8988T (cell line): ENCODE data around the gene PRM2.

Experiments used
- DNase-seq: peaks from one replicate; pipeline ENCODE4 v3.0.0; 2011

PRM2 gene

DNA sequence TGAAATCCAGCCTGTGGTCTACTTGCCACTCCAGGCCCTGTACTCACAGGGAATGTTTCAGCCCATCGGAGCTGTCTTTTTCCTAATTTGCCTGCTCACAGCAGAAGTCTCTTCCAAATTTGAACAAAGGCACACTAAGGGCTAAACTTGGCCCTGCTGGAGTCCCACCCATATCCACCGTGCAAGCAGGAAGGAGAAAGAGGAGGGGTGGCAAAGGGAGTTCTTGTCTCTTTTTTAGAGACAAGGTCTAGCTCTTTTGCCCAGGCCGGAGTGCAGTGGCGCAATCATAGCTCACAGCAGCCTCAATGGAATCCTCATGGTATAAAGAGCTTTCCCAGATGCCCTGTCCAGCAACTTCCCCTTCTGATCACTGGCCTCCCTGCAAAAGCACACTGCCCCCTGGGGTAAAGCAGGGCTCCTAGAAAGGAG, 7.6 kb upstream of the PRM2 start:
- no peak for DNase-seq

DNA sequence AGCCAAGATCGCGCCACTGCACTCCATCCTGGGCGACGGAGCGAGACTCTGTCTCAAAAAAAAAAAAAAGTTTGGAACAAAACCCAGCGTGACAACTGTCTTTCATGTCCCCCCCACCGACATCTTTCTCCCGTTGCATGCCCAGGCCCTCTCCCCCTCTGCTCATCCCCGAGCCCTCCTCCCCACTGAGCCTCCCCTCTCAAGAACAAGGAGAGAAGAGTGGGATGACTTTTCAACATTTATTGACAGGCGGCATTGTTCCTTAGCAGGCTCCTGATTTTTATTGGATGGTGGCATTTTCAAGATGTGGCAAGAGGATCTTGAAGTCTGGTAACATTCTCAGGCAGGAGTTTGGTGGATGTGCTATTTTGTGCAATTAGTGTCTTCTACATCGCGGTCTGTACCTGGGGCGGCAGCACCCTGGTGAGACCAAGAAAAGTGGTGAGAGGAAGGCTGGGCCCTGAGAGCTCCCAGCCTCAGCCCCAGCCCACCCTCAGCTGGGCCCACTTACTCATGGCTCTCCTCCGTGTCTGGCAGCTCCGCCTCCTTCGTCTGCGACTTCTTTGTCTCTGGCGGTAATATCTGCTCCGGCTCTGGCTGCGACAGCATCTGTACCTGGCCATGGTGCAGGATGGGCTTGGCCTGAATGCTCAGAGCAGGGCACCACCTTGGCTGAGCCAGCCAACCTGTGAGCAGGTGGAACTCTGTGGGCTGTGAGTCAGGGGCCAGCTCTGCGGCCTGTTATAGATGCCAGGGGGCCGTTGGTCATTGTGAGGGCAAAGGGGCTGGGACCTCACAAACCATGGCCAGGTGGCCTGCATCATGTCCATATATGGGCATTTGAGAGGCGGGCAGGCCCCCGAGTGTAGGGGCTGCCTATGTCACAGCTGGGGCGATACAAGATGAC, 4.6 kb upstream of the PRM2 start, which contains the start of gene PRM1:
TSS of gene PRM1 (minus strand) at position 715 of the 907 bp plus-strand sequence. CDS start at position 623, 92 bp downstream.
- no peak for DNase-seq

DNA sequence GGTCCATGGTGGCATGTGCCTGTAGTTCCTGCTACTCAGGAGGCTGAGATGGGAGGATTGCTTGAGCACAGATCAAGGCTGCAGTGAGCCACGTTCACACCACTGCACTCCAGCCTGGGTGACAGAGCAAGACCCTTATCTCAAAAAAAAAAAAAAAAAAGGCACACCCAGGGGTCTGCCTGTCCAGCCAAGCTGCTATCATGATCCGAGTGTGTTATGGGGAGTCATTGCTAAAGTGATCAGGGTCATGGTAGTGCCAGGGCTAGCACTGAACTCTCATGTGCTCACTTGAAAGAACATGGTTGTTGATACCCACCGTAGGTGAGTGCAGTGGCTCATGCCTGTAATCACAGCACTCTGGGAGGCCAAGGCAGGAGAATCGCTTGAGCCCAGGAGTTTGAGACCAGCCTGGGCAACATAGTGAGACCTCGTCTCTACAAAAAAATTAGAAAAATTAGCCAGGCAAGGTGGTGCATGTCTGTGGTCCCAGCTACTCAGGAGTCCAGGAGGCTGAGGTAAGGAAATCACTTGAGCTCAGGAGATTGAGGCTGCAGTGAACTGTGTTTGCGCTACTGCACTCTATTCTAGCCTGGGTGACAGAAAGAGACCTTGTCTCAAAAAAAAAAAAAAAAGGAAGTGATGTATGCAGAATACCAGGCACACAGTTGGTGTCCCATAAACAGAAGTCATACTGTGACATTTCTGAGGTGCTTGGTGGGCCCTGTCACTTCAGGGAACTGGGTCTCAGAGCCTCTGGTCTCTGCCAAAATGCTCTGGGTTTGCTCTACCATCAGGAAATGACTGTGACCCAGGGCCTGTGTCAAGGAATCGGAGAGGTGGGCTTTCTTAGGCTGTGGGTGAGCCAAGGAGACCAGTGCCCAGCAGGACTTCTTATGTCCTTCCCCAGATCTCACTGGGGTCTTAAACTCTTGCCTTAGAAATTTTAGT, 2.7 kb upstream of the PRM2 start:
- DNase-seq, result no peak

DNA sequence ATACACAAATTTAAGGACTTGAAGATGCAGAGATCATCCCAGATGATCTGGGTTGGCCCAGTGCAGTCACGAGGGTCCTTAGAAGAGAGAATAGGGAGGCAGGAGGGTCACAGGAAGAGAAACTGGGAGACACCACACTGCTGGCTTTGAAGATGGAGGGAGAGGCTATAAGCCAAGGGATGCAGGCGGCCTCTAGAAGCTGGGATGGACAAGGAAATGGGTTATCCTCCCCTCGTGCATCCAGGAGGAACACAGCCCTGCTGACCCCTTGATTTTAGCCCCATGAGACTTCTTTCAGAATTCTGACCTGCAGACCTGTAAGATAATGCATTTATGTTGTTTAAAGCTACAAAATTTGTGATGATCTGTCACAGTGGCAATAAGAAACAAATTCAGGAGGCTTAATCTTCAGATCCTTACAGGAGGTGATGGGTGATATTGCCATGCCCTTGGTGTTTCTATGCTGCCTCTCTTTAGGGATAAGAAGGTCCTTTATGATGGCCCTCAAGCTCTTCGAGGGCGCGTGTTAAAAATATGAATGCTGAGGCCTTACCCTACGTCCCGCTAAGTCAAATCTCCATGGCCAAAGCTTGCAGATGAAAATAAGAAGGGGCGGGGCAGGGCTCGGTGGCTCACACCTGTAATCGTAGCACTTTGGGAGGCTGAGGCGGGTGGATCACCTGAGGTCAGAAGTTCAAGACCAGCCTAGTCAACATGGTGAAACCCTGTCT, 1.5 kb upstream of the PRM2 start:
- DNase-seq, result no peak

GRCh38 chr16:11276896-11277593, 765 bp upstream of the PRM2 start:
- DNase-seq, result no peak

DNA sequence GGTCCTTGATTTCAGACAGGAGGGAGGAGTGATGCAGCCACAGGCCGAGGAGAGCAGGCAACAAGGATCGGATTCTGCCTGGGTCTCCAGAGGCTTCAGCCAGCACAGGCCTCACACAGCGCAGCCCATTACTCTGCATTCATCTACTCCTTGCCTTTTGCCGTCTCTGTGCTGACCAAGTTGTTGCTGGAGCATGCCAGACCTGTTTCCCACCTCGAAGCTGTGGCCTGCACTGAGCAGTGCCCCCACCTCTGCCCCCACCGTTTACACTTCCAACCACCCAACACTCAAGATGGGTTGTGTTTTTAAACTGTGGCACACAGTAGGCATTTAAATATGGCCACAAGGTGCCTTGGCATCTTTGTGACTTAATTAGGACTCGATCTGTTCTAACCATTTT, 1.3 kb downstream of the PRM2 start:
- DNase-seq, result no peak

- DNase-seq, result no peak
These were observed 2.5 kb downstream of the PRM2 start for GRCh38 chr16:11273721-11274324.

GRCh38 chr16:11272921-11273720, 3.2 kb downstream of the PRM2 start, which contains the start of gene PRM3:
Gene PRM3, minus strand, starts transcription at chr16:11273629. Its CDS starts 34 bp downstream, at chr16:11273595.
- no peak for DNase-seq

DNA sequence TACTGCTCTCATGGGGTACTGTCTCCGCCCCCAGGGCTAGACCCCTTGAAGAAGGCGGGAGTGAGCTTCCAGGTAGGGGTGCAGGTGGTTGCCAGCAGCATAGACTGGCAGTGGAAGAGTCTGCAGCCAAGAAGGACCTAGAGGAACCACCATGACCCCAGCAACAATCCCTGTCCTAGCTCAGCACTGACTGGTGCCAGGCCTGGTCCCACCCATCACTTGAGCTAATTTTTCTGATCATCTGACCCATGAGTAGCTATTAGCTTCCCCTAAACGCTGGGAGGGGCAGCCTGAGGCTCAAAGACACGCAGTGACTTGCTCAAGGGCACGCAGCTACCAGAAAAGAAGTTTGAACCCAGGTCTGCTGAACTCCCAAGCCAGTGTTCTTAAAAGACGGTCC, 3.8 kb downstream of the PRM2 start:
- DNase-seq, result no peak

DNA sequence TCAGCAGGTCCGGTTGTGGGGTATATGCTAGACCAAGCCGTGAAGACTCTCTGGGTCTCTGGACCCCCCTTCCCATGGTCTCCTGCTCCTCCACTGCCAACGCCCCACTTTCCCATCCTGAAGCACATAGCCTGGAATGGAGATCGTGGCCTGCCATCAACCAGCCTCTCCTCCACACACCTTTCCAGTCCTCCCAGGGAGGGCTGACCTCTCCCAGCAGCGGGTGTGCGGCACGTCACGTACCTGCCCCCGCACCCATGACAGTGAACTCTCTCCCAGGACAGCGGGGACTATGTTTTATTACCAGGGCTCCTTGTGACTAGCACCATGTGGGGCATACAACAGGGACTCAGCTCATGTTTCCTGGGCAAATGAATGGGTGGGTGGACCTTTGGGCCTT, 4.7 kb downstream of the PRM2 start:
- DNase-seq, result no peak

DNA sequence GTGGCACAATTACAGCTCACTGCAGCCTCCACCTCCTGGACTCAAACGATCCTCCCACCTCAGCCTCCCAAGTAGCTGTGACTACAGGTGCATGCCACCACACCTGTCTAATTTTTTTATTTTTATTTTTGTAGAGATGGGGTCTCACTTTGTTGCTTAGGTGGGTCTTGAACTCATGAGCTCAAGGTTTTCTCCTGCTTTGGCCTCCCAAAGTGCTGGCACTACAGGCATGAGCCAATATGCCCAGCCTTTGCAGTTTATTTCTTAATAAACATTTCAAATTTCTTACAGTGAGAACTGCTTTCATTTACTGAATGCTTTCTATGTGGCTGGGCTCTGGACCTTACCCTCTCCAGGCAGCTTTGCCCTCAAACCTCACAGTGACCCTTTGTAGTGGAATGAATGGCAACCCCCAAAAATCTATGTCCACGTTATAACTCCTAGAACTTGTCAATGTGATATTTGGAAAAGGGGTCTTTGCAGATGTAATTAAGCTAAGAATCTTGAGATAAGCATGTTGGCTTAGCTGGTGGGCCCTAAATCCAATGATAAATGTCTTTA, 5.6 kb downstream of the PRM2 start:
- DNase-seq, result no peak

DNA sequence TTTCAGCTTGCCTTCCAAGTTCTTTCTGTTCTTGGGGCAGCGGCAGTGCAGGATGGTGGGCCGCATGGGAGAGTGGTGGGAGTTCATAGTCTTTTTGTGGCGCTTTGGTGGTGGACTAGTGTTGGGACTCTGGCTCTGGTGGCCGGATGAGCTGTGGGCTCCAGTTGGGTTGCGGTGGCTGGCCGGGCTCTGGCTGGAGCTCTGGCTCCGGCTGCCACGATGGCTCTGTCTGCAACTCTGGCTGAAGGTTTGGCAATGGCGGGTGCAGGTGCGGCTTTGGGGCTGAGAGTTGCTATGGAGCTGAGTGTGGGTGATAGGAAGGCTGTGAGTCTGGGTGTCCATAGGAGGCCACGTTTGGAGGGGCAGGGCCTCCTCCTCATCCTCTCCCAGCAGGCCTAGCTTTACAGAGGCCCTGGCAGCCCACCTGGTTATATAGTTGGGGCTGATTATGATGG, 7.3 kb downstream of the PRM2 start, which contains the start of gene TNP2:
TSS of gene TNP2 (minus strand) at position 405 of the 455 bp plus-strand sequence. CDS start at position 342, 63 bp downstream.
- no peak for DNase-seq

GRCh38 chr16:11265124-11265523, 11.2 kb downstream of the PRM2 start:
- no peak for DNase-seq

DNA sequence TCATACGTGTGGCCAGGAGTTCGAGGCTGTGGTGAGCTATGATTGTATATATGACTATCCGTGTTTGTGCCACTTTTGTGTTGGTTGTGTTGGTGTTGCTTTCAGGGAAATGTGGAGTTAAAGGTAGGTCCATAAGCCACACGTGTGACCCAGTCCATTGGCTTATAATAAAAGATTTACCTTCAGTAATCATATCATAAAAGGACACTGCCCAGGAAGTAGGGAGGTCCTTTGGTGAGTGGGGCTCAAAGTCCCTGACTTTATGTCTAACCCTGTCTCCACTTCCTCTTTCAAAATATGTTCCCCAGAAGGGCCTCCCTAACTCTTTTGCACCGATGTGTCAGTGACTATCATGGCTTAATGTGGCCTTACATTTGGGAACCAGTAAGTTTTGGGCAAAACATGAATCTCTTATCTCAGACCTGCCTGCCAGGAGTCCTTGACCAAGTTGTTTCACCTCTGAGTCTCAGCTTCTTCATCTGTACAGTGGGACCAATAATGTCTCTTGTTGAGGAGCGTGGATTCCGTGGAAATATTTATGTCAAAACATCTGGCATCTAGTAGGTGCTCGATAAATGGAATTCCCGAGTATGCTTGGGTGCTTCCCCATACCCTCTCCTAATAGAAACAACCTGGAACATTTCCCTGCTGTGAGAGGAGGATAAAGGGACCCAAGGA, 12.0 kb downstream of the PRM2 start:
- no peak for DNase-seq

- no peak for DNase-seq
These were observed 12.5 kb downstream of the PRM2 start for GRCh38 chr16:11263737-11264136.

DNA sequence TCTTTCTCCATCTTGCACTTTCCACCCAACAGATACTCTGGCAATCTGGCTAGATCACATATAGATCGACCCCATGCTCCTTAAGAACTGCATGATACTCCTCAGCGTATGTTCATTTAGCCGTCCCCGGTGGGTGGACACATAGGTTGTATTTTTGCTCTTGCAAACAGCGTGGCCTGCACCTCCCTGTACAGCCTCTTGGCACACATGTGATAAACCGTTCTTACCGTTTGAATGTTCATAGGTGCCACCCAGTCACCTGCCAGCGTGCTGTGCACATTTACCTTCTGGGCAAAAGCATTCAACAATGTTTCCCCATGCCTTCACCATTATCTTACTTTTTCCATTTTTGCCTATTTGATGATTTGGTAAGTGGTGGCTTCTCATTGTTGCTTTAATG, 13.4 kb downstream of the PRM2 start:
- no peak for DNase-seq

- DNase-seq, result no peak
These were observed 15.7 kb downstream of the PRM2 start for GRCh38 chr16:11260596-11260966.

GRCh38 chr16:11259655-11260595, 16.4 kb downstream of the PRM2 start:
- no peak for DNase-seq
